NCI-H510A treated with DMSO at 0.1 percent for 48 hours (cell line): ENCODE measurements around the gene ERCC3.

ENCODE experiments used
- DNase-seq: peaks from one replicate; lab custom pipeline; 2025; lab: John Stamatoyannopoulos, UW

Gene ERCC3

GRCh38 chr2:127293748-127294562 lies at the start of gene ERCC3:
Gene ERCC3, minus strand, starts transcription at chr2:127294144. Its CDS starts 63 bp downstream, at chr2:127294081.
- peak; percentile 63 for DNase-seq

- DNase-seq, result no peak
Measured at GRCh38 chr2:127343277-127343676, 49.3 kb upstream of the ERCC3 start.

- no peak for DNase-seq
Measured at GRCh38 chr2:127342101-127342500, 48.2 kb upstream of the ERCC3 start.

GRCh38 chr2:127332335-127332734 lies 38.4 kb upstream of the ERCC3 start:
- DNase-seq, result no peak

- DNase-seq, result no peak
Measured at GRCh38 chr2:127330753-127331152, 36.8 kb upstream of the ERCC3 start.

- DNase-seq, result no peak
Measured at GRCh38 chr2:127326289-127326945, 32.5 kb upstream of the ERCC3 start.

GRCh38 chr2:127324635-127325034 lies 30.7 kb upstream of the ERCC3 start:
- DNase-seq, result peak; percentile 15

- no peak for DNase-seq
Measured at GRCh38 chr2:127321303-127321702, 27.4 kb upstream of the ERCC3 start.

- DNase-seq, result no peak
Measured at GRCh38 chr2:127320586-127321275, 26.8 kb upstream of the ERCC3 start.

GRCh38 chr2:127320067-127320466 lies 26.1 kb upstream of the ERCC3 start:
- DNase-seq, result no peak

- DNase-seq, result no peak
Measured at GRCh38 chr2:127314193-127314988, 20.4 kb upstream of the ERCC3 start.

- no peak for DNase-seq
Measured at GRCh38 chr2:127313406-127313805, 19.5 kb upstream of the ERCC3 start.

GRCh38 chr2:127310980-127311379 lies 17.0 kb upstream of the ERCC3 start:
- no peak for DNase-seq

GRCh38 chr2:127309468-127309867 lies 15.5 kb upstream of the ERCC3 start:
- no peak for DNase-seq

- DNase-seq, result no peak
Measured at GRCh38 chr2:127308586-127309138, 14.7 kb upstream of the ERCC3 start.

- no peak for DNase-seq
Measured at GRCh38 chr2:127305990-127306585, 12.1 kb upstream of the ERCC3 start.

- DNase-seq, result no peak
Measured at GRCh38 chr2:127302168-127302567, 8.2 kb upstream of the ERCC3 start.

- DNase-seq, result no peak
Measured at GRCh38 chr2:127293386-127293747, 577 bp downstream of the ERCC3 start.

GRCh38 chr2:127288274-127288673 lies 5.7 kb downstream of the ERCC3 start:
- DNase-seq, result no peak

- DNase-seq, result no peak
Measured at GRCh38 chr2:127283275-127283674, 10.7 kb downstream of the ERCC3 start.

- DNase-seq, result no peak
Measured at GRCh38 chr2:127280693-127281092, 13.3 kb downstream of the ERCC3 start.
